SK-N-SH treated with all-trans-retinoic acid at 6 μM for 48 hours (cell line): Measurements from ENCODE around the gene OMG.
"Not testable (repeated sequence)": the region's sequence is repeated elsewhere in the genome, so short reads cannot be mapped to it uniquely, and the experiment has no call there.

Experiments
- ATAC-seq: fragments of 200-7000 bp; cut with Tn5 transposase; 3 replicates; pipeline ENCODE4 v1.9.1; 2020; ENCODE audit warnings: mild to moderate bottlenecking, moderate library complexity
- ARNTL ChIP-seq: fragments of 450-650 bp; formaldehyde crosslinking; IDR thresholded peaks from 2 replicates; pipeline ENCODE4 v1.5.0; 2020; ENCODE audit warnings: low read depth, mild to moderate bottlenecking, moderate library complexity, borderline replicate concordance
- BACH2 ChIP-seq: fragments of 250-450 bp; sonication (Bioruptor Pico); IDR thresholded peaks from 2 replicates; pipeline ENCODE4 v1.9.0; 2021; ENCODE audit warnings: mild to moderate bottlenecking, borderline replicate concordance
- CREB5 ChIP-seq: fragments of 250-450 bp; sonication (Bioruptor Pico); IDR thresholded peaks from 2 replicates; pipeline ENCODE4 v1.5.1; 2020; ENCODE audit warnings: low read depth, mild to moderate bottlenecking, moderate library complexity
- CSDC2 ChIP-seq: fragments of 250-450 bp; sonication (Bioruptor Pico); IDR thresholded peaks from 2 replicates; pipeline ENCODE4 v1.5.0; 2020; ENCODE audit warnings: mild to moderate bottlenecking, moderate library complexity
- ESRRG ChIP-seq: fragments of 250-450 bp; sonication (Bioruptor Pico); IDR thresholded peaks from 2 replicates; pipeline ENCODE4 v1.6.1; 2021; ENCODE audit warnings: mild to moderate bottlenecking
- GLIS3 ChIP-seq: fragments of 250-450 bp; sonication (Bioruptor Pico); IDR thresholded peaks from 2 replicates; pipeline ENCODE4 v1.5.0; 2020; ENCODE audit warnings: mild to moderate bottlenecking, moderate library complexity
- OSR1 ChIP-seq: fragments of 250-450 bp; sonication (Bioruptor Pico); IDR thresholded peaks from 2 replicates; pipeline ENCODE4 v1.8.0; 2022; ENCODE audit warnings: moderate library complexity, mild to moderate bottlenecking, inconsistent platforms
- PATZ1 ChIP-seq: fragments of 250-450 bp; sonication (Bioruptor Pico); IDR thresholded peaks from 2 replicates; pipeline ENCODE4 v1.8.0; 2020; ENCODE audit warnings: mild to moderate bottlenecking, moderate library complexity, borderline replicate concordance
- POU6F1 ChIP-seq: fragments of 250-450 bp; sonication (Bioruptor Pico); IDR thresholded peaks from 2 replicates; pipeline ENCODE4 v1.8.0; 2021; ENCODE audit warnings: low read depth, mild to moderate bottlenecking, moderate library complexity, borderline replicate concordance
- PPARA ChIP-seq: fragments of 250-450 bp; sonication (Bioruptor Pico); IDR thresholded peaks from 2 replicates; pipeline ENCODE4 v1.5.0; 2020; ENCODE audit warnings: mild to moderate bottlenecking, borderline replicate concordance
- RARB ChIP-seq: fragments of 250-450 bp; sonication (Bioruptor Pico); IDR thresholded peaks from 2 replicates; pipeline ENCODE4 v1.8.0; 2021; ENCODE audit warnings: mild to moderate bottlenecking, moderate library complexity
- SNAI2 ChIP-seq: fragments of 250-450 bp; sonication (Bioruptor Pico); IDR thresholded peaks from 2 replicates; pipeline ENCODE4 v1.5.0; 2020; ENCODE audit warnings: mild to moderate bottlenecking, moderate library complexity
- TCF4 ChIP-seq: fragments of 250-450 bp; sonication (Bioruptor Pico); IDR thresholded peaks from 2 replicates; pipeline ENCODE4 v1.8.0; 2021; ENCODE audit warnings: mild to moderate bottlenecking, moderate library complexity, borderline replicate concordance
- TOX ChIP-seq: fragments of 250-450 bp; sonication (Bioruptor Pico); IDR thresholded peaks from 2 replicates; pipeline ENCODE4 v1.8.0; 2021; ENCODE audit warnings: mild to moderate bottlenecking, moderate library complexity, borderline replicate concordance
- TSHZ2 ChIP-seq: fragments of 250-450 bp; sonication (Bioruptor Pico); IDR thresholded peaks from 2 replicates; pipeline ENCODE4 v1.5.0; 2020; ENCODE audit warnings: mild to moderate bottlenecking, moderate library complexity
- ZC3H10 ChIP-seq: fragments of 250-450 bp; sonication (Bioruptor Pico); IDR thresholded peaks from 2 replicates; pipeline ENCODE4 v1.5.1; 2021; ENCODE audit warnings: mild to moderate bottlenecking, moderate library complexity
- ZFP3 ChIP-seq: fragments of 250-450 bp; sonication (Bioruptor Pico); IDR thresholded peaks from 2 replicates; pipeline ENCODE4 v1.5.0; 2020; ENCODE audit warnings: mild to moderate bottlenecking, moderate library complexity
- ZFP30 ChIP-seq: fragments of 450-650 bp; formaldehyde crosslinking; IDR thresholded peaks from 2 replicates; pipeline ENCODE4 v1.5.0; 2022; ENCODE audit warnings: mild to moderate bottlenecking, moderate library complexity
- ZNF8 ChIP-seq: fragments of 450-650 bp; formaldehyde crosslinking; IDR thresholded peaks from 2 replicates; pipeline ENCODE4 v1.5.0; 2020; ENCODE audit warnings: mild to moderate bottlenecking, moderate library complexity

OMG gene

GRCh38 chr17:31313982-31314781 lies 17.1 kb upstream of the OMG start, which contains the start of gene EVI2B:
TSS of gene EVI2B (minus strand) at chr17:31314054. CDS start at chr17:31305609, 8,445 bp downstream.
- ATAC-seq: no peak
- TF ChIP-seq PPARA (CRISPR knock-in tag) (no peak), ZNF8 (CRISPR knock-in tag) (0 out of 2 replicates have a peak, but pooled peaks have one; percentile 30), CSDC2 (CRISPR knock-in tag) (no peak), TOX (CRISPR knock-in tag) (no peak), OSR1 (CRISPR knock-in tag) (no peak), TSHZ2 (CRISPR knock-in tag) (no peak), ZFP3 (no peak)

GRCh38 chr17:31312223-31312622 lies 15.2 kb upstream of the OMG start:
- ATAC-seq: not testable (repeated sequence)

- no peak for TF ChIP-seq ZFP3
- no peak for TF ChIP-seq GLIS3
- no peak for TF ChIP-seq TSHZ2 (CRISPR knock-in tag)
- TF ChIP-seq ZC3H10 (CRISPR knock-in tag): no peak
- no peak for TF ChIP-seq SNAI2 (CRISPR knock-in tag)
- TF ChIP-seq ESRRG (CRISPR knock-in tag): no peak
- no peak for TF ChIP-seq CREB5
- TF ChIP-seq, all 23 proteins: peak for 0
- ATAC-seq: no peak
Observed at GRCh38 chr17:31311526-31311925, 14.5 kb upstream of the OMG start.

GRCh38 chr17:31310886-31311285 lies 13.8 kb upstream of the OMG start:
- no peak for ATAC-seq
- no peak for TF ChIP-seq TCF4 (CRISPR knock-in tag)
- TF ChIP-seq POU6F1 (CRISPR knock-in tag): no peak
- no peak for TF ChIP-seq TOX (CRISPR knock-in tag)
- no peak for TF ChIP-seq ESRRG (CRISPR knock-in tag)
- TF ChIP-seq ZNF8 (CRISPR knock-in tag): no peak
- TF ChIP-seq BACH2 (CRISPR knock-in tag): no peak
- no peak for TF ChIP-seq CREB5
- no peak for TF ChIP-seq RARB
- TF ChIP-seq PATZ1 (CRISPR knock-in tag): no peak
- TF ChIP-seq SNAI2 (CRISPR knock-in tag): no peak
- TF ChIP-seq ZC3H10 (CRISPR knock-in tag): no peak
- no peak for TF ChIP-seq ZFP30 (CRISPR knock-in tag)
- TF ChIP-seq ARNTL (CRISPR knock-in tag): no peak
- no peak for TF ChIP-seq GLIS3
- no peak for TF ChIP-seq ZFP3
- TF ChIP-seq OSR1 (CRISPR knock-in tag): no peak
